ENCODE data around the gene OTULIN.

OTULIN gene

GRCh38 chr5:14706615-14707021 is 42.1 kb downstream of the OTULIN start:
- no peak overlapping the region for H3K4me3 ChIP-seq (ENCODE audit: low read depth, low read length)

GRCh38 chr5:14707811-14708390 is 43.4 kb downstream of the OTULIN start:
- TF ChIP-seq, protein P1, sequence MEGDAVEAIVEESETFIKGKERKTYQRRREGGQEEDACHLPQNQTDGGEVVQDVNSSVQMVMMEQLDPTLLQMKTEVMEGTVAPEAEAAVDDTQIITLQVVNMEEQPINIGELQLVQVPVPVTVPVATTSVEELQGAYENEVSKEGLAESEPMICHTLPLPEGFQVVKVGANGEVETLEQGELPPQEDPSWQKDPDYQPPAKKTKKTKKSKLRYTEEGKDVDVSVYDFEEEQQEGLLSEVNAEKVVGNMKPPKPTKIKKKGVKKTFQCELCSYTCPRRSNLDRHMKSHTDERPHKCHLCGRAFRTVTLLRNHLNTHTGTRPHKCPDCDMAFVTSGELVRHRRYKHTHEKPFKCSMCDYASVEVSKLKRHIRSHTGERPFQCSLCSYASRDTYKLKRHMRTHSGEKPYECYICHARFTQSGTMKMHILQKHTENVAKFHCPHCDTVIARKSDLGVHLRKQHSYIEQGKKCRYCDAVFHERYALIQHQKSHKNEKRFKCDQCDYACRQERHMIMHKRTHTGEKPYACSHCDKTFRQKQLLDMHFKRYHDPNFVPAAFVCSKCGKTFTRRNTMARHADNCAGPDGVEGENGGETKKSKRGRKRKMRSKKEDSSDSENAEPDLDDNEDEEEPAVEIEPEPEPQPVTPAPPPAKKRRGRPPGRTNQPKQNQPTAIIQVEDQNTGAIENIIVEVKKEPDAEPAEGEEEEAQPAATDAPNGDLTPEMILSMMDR (IDR thresholded peaks at IDR 0.05; ENCODE audit: insufficient read depth, low read depth, low read length, missing control alignments): no peak

More at GRCh38 chr5:14706615-14707021, 42.1 kb downstream of the OTULIN start:
- TF ChIP-seq, protein P1 (IDR thresholded peaks at IDR 0.05; ENCODE audit: insufficient read depth, low read depth, low read length, missing control alignments): no peak
- no peak for DNase-seq (ENCODE audit: low read depth)

GRCh38 chr5:14708551-14708950 is 44.0 kb downstream of the OTULIN start:
- no peak for DNase-seq (ENCODE audit: low read depth)
- TF ChIP-seq, protein P1 (IDR thresholded peaks at IDR 0.05; ENCODE audit: insufficient read depth, low read depth, low read length, missing control alignments): no peak
- H3K4me3 ChIP-seq (ENCODE audit: low read depth, low read length): no peak overlapping the region

More at GRCh38 chr5:14707811-14708390, 43.4 kb downstream of the OTULIN start:
- DNase-seq (ENCODE audit: low read depth): no peak
- no peak overlapping the region for H3K4me3 ChIP-seq (ENCODE audit: low read depth, low read length)

DNA sequence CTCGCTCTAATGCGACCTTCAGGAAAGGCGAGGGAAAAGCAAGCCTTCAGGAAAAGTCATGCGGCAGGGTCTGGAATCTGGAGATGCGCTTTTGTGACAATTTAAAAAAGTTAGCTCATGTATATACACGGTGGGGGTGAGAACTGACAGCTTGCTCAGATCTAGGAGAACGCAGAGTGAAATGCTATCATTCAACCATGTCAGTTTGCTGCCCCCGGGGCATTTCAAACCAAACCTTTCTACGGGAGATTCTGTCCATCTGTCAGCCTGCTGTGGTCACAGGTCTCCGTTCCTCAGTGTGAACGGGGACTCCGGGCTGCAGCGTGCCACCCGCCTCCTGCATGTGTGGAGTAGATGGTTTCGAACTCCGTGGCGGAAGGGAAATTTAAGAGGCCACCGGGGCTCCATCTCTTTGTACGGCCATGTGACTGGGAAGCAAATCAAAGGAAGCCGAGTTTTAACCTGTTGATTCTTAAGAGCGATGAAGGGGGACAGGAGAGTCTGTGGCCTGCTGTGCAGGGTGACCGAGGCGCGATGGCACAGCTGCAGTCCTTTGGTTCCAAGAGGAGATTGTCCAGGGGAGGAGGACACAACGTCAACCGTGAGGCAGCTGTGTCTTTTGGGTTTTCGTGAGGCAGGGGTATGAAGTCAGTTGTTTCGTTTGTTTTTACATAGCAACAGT is 45.9 kb downstream of the OTULIN start:
- DNase-seq (ENCODE audit: low read depth): no peak
- H3K4me3 ChIP-seq (ENCODE audit: low read depth, low read length): no peak overlapping the region
- TF ChIP-seq, protein P1 (IDR thresholded peaks at IDR 0.05; ENCODE audit: insufficient read depth, low read depth, low read length, missing control alignments): no peak

DNA sequence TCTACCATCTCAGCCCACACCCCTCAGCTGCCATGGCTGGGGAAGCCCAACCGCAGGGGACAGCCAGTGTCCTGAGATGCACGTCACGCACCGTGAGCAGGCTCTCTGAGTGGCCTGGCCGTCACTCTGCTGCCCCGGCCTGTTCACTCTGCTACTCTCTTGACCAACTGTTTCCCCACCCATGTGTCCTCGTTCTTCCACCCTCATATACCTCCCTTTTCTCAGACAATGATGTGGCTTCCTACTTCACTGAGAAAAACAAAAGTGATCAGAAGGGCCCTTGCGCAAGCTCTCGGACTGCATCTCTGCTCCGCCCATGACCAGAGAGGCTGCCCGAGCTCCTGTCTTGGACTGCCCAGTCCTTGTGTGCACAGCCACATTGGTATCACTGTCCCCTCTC is 47.6 kb downstream of the OTULIN start:
- DNase-seq (ENCODE audit: low read depth): no peak
- TF ChIP-seq, protein P1 (IDR thresholded peaks at IDR 0.05; ENCODE audit: insufficient read depth, low read depth, low read length, missing control alignments): no peak
- H3K4me3 ChIP-seq (ENCODE audit: low read depth, low read length): no peak overlapping the region

GRCh38 chr5:14712666-14713065 is 48.1 kb downstream of the OTULIN start:
- DNase-seq (ENCODE audit: low read depth): no peak
- H3K4me3 ChIP-seq (ENCODE audit: low read depth, low read length): no peak overlapping the region
- TF ChIP-seq, protein P1 (IDR thresholded peaks at IDR 0.05; ENCODE audit: insufficient read depth, low read depth, low read length, missing control alignments): no peak
